Subcutaneous adipose tissue (tissue), 4 donors: ENCODE measurements around the gene SALL1. TPM values are rescaled to one million over a fixed set of nuclear protein-coding genes. Genes with fewer than 3 reads are reported as not detected.

Experiments
- CTCF ChIP-seq: fragments of 450-650 bp; IDR thresholded peaks from one replicate; pipeline ENCODE4 v1.5.1; 2016; ENCODE audit warnings: low read depth, mild to moderate bottlenecking, control low read depth, antibody characterized with exemption, moderate library complexity
- total RNA-seq, 4 donors: library from RNA; depleted of rRNA; stranded (reverse); fragments of >200 nt; gene quantifications; one replicate each; pipeline ENCODE4 v1.1.0, GENCODE V29; 2016

SALL1 gene
- total RNA-seq, 4 donors from 2014 or later, result 0.65 to 1.3 (median 0.67) TPM

GRCh38 chr16:51164574-51164973, 13.5 kb upstream of the SALL1 start:
- no peak for TF ChIP-seq CTCF

- no peak for TF ChIP-seq CTCF
Observed at GRCh38 chr16:51163894-51164566, 13.0 kb upstream of the SALL1 start.

GRCh38 chr16:51163366-51163765, 12.3 kb upstream of the SALL1 start:
- no peak for TF ChIP-seq CTCF

- no peak for TF ChIP-seq CTCF
Observed at GRCh38 chr16:51161440-51162195, 10.5 kb upstream of the SALL1 start.

GRCh38 chr16:51159865-51160264, 8.8 kb upstream of the SALL1 start:
- no peak for TF ChIP-seq CTCF

- TF ChIP-seq CTCF, result no peak
Observed at GRCh38 chr16:51159296-51159695, 8.2 kb upstream of the SALL1 start.

- no peak for TF ChIP-seq CTCF
Observed at GRCh38 chr16:51157698-51158097, 6.6 kb upstream of the SALL1 start.
